ENCODE measurements around the gene GPR87.

- TF ChIP-seq CTCF (IDR thresholded peaks at IDR 0.05 in 8 of 11, conservative IDR thresholded peaks at IDR 0.05 in 3 of 11) (no peak), POLR2A (IDR thresholded peaks at IDR 0.05) (no peak)
These were observed 41.5 kb downstream of the GPR87 start for GRCh38 chr3:151275091-151275490.
